Stimulated activated naive CD8-positive, alpha-beta T cell treated with anti-CD3 and anti-CD28 coated beads, Interleukin-15, Interleukin-2, amounts not matched to agents 100 U/mL and 50 U/mL, for 24 hours (primary cell): Measurements from ENCODE around the gene ZNF789.
"Not testable (repeated sequence)": the region's sequence is repeated elsewhere in the genome, so short reads cannot be mapped to it uniquely, and the experiment has no call there.

ENCODE experiments used
- ATAC-seq: fragments of 150-1000 bp; cut with Tn5 transposase; one replicate; pipeline ENCODE4 v1.10.0; 2021
- DNase-seq: peaks from one replicate; pipeline ENCODE4 v3.0.0; 2021

The ZNF789 gene

DNA sequence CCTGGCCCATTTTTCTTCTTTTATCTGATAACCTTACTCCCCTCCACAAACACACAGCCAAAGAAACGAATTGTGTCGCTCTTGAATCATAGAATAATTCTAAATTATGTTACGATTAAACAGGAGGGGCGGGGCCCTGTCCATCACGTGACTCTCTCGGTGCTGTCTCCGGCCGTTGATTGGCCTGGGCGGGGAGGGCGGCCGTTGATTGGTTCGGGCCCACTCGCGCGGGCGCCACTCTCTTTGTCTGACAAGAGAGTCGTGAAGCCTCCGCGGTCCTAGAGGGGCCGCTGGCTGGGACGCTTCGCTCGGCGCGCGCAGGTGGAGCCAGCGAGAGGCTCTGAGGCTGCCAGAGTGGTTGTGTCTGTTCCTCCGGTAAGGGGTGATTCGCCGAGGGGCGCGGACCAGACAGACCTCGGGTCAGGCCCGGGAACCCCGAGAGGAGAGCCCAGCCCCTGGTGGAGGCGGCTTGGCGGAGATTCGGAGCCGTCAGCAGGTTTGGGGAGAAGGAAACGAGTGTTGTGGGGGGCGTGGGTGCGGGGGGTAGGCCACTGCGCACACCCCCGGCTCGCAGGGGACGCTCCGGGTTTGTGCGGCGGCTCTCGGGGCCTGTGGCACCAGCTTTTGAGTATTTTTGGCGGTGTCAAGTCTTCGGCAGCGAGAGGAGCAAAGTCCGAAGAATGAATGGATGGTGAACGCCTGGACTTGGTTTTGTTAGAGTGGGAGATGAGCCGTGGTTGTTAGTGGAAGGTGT, at the start of gene ZNF789:
Gene ZNF789, plus strand, starts transcription at position 330 of the 754 bp plus-strand sequence. CDS start 3,567 bp downstream, outside the sequence.
- peak; percentile 97 for DNase-seq
- peak; percentile 99 for ATAC-seq

DNA sequence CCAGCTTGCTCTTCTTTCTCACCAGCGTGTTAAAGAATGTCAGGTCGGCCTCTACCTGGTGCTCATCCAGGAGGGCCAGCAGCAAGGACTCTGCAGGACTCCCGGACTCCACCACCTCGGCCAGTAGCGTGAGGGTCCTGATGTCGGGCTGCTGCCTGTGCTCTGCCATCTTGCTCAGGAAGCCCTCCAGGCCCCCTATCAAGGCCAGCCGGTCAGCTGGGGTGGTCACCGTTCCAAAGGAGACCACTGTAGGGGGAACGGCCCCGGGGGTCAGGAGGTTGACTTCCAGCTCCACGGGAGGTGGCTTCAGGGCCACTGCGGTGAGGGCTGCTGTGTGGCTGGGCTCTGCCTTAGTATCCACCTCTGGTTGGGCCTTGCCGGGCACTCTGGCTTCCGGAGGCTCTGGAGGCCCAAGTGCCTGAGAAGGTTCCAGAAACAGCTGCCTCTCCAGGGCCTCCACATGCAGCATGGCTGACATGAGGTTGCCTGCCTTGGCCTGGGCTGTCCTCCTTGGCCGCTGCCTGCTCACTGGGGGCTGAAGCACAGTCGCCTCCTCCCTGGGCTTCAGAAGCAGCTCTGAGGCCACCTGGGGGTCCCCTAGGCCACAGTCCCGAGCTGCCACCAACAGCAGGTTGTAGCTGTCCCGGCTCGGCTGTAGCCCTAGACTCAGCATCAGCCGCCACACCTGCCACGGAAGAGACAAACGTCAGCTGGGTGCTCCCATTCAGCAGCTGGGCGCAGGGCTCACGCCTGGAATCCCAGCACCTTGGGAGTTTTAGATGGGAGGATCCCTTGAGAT, 47.6 kb upstream of the ZNF789 start:
- ATAC-seq (peak; percentile 10), DNase-seq (no peak)

DNA sequence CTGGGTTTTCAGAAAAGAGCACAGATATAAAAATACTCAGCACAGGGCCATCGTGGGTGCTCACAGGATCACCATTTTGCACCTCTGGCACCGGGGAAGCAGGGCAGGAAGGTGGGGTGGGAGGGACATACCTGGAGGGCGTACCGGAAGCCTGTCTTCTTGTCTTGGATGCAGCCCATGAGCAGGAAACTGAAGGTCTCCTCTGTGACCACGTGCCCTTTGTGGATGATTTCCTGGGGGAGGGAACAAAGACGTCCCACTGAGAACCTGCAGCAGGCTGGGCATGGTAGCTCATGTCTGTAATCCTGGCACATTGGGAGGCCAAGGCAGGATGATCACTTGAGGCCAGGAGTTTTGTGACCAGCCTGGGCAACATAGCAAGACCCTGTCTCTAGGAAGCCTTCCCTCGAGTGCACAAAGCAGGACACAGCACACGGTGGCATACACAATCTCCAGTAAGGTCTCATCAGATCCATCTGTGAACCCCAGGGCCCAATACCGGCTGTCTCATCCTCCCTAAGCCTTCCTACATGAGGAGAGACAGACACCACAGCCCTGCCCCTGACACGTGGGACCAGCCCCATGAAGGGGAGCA, 43.6 kb upstream of the ZNF789 start:
- DNase-seq (no peak), ATAC-seq (no peak)

DNA sequence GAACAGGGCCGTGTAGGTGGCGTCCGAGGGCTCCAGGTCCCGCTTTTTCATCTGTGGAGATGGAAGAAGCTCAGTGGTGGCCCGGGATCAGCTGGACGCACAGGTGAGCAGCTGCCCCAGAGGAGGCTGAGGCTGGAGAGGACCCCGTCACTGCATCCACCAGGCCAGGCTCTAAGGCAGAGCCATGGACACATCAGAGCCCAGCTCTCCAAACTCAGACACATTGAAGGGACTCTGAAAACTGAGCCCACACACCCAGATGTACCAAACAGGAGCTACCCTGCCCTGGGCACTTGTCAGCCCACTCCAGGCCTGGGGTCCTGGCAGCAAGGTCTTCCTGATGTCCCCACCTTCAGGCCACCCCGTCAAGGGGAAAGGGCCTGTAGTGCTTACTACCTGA, 42.9 kb upstream of the ZNF789 start:
- no peak for DNase-seq
- no peak for ATAC-seq

DNA sequence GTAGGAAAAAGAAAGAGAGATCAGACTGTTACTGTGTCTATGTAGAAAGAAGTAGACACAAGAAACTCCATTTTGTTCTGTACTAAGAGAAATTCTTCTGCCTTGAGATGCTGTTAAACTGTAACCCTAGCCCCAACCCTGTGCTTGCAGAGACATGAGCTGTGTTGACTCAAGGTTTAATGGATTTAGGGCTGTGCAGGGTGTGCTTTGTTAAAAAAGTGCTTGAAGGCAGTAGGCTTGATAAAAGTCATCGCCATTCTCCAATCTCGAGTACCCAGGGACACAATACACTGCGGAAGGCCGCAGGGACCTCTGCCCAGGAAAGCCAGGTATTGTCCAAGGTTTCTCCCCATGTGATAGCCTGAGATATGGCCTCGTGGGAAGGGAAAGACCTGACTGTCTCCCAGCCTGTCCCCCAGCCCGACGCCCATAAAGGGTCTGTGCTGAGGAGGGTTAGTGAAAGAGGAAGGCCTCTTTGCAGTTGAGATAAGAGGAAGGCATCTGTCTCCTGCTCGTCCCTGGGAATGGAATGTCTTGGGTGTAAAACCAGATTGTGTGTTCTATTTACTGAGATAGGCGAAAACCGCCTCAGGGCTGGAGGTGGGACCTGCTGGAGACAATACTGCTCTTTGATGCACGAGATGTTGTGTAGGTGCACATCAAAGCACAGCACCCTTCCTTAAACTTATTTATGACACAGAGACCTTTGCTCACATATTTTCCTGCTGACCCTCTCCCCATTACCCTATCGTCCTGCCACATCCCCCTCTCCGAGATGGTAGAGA, 40.7 kb upstream of the ZNF789 start:
- not testable (repeated sequence) for ATAC-seq, DNase-seq

DNA sequence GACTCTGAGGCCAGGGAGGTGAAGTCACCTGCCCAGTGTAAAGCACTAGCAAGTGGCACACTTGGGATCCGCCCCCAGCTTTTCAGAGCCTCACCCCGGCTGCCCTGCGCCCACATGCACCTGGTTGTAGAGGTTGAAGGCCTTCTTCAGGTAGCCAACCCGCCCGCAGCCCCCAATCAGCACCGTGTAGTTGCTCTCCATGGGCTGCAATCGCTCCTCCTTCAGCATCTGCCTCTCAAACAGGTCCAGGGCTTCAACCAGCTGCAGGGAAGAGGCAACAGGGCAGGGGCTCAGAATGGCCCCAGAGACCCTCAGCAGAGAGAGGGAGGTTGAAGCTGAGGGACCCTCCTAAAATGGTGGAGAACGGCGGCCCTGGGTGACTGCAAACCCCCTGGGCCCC, 39.5 kb upstream of the ZNF789 start:
- DNase-seq: no peak

DNA sequence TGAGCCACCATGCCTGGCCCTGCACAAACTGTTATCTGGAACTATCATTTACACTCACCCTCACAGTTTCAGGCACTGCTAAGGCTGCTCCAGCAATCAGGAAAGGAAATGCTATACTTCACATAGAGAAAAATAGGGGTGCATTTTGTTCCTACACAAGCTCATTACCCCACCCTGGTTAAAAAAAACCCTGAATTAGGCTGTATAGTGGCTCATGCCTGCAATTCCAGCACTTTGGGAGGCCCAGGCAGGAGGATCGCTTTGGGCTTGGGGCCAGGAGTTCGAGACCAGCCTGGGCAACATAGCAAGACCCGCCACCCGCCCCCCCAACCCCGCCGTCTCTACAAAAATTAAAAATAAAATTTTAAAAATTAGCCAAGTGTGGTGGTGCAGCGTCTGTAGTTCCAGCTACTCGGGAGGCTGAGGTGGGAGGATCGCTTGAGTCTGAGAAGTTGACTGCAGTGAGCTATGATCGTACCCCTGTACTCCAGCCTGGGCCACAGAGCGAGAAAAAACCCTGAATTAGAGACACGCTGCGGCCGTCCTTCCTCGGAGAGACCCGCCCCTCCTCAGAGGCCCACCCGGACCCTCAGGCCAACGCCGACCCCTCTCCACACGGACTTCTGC, 34.6 kb upstream of the ZNF789 start:
- DNase-seq (no peak), ATAC-seq (peak; percentile 1)

More for the DNA sequence above, 39.5 kb upstream of the ZNF789 start:
- no peak for ATAC-seq

DNA sequence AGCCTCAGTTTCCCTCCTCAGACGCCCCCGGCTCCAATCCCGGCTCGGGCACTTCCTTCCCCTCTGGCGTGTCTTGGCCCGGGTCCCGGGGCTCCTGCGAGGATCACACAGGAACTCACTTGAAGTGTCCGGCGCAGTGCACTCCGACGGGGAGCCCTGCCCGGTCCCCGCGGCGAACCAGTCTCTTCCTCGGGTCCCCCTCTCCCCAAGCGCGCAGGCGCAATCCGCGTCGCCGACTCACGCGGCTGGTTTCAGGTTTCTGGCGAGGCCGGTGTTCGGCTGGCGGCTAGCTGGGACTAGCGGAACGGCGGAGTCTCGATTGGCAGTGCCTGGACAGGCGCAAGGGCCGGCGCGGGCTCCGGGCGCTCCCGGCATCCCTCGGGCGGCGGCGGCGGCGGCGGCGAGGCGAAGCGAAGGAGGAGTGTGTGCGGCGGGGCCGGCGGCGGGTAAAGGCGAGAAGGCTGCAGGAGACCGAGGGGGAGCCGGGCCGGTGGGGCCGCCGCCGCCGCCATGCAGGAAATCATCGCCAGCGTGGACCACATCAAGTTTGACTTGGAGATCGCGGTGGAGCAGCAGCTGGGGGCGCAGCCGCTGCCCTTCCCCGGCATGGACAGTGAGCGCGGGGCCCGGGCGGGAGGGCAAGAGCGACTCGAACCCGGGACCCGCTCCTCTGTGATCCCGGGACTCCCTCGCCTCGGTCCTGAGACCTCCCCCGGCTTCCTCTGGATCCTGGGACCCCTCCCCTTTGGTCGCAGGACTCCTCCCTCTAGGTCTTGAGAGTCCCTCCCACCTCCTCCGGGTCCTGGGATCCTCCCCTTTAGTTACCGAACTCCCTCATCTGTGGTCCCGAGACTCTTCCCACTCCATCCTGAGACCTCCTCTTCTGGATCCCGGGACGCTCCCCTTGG, 33.9 kb upstream of the ZNF789 start, which contains the start of the genes CPSF4 and PTCD1:
Gene CPSF4, plus strand, starts transcription at position 371 of the 908 bp plus-strand sequence. Its CDS starts 140 bp downstream, at position 511.
Gene PTCD1, minus strand, starts transcription at position 226 of the 908 bp plus-strand sequence. CDS start 3,556 bp downstream, outside the sequence.
- peak; percentile 96 for DNase-seq
- peak; percentile 95 for ATAC-seq

DNA sequence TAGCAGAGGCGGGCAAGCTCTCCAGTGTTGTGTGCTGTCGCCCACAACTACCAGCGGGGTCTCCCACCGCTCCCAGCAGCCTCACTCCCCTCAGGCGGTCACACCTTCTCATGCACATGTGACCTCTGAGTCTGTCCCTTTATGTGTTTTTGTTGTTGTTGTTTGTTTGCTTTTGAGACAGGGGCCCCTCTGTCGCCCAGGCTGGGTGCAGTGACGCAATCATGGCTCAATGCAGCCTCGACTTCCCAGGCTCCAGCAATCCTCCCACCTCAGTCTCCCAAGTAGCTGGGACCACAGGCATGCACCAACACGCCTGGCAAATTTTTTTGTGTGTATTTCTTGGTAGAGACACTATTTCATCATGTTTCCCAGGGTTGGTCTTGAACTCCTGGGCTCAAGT, 32.5 kb upstream of the ZNF789 start:
- DNase-seq: no peak
- no peak for ATAC-seq

DNA sequence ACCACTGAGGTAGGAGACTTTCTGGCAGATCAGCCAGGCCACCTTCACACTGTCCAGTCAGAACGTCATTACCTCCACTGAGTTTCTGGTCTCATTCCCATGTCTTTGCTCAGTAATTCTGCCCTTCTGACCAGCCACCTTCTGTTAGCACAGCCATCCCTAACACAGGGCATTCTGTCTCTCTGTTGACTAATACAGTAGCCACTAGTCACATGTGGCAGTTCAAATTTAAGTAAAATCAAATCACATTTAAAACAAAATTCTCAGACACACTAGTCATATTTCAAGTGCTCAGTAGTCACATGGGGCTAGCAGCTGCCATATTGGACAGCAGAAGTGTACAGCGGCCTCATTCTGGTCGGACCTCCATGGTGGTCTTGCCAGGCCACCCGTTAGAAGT, 26.6 kb upstream of the ZNF789 start:
- ATAC-seq (no peak), DNase-seq (no peak)

DNA sequence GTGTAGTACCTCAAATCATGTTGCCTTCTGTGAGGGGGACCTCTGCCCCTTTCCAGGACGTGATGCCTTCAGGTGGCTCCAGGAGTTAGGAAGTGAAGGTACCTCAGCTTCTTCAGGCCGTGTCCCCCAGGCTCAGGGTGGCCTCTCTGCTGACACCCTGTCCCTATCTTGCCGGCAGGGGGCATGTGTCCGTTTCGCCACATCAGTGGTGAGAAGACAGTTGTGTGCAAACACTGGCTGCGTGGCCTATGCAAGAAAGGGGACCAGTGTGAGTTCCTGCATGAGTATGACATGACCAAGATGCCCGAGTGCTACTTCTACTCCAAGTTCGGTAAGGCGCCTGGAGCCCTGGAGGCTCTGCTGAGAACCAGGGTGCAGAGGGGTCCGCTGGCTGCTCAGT, 24.7 kb upstream of the ZNF789 start:
- DNase-seq (no peak), ATAC-seq (no peak)

DNA sequence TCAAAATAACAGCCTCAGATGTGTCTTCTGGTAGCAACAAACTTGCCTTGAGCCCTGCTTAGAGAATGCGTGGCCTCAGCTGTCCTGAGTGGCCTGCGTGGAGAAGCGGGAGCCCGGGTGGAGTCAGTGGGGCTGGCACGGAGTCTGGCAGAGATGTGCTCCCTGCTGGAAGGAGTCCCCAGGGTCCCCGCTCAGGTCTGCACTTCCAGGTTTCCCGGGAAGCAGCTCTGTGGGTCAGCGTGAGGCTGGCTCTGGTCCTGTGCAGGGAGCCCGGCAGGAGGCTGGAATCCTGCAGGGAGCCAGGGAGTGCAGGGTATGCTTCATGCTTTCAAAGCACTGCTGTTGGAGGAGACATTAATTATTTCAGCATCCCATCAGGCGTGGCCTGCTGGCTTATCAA, 23.8 kb upstream of the ZNF789 start:
- ATAC-seq (no peak), DNase-seq (no peak)

DNA sequence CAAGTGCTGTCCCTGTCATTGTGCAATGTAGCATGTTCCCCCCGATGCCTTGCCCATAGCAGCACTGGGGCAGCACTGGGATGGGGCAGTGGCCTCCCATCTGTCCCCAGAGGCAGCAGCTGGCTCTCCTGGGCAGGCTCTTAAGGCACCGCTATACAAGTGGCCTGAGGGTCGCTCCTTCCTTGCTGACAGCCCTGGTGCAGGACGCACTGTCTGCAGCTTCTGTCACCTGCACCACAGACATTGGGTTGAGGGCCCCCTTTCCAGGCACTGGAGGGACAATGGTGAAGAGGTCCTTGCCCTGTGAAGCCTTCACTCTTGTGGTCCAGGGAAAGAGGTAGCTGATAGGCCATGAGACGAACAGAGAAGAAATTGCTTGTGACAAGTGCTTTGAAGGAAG, 23.4 kb upstream of the ZNF789 start:
- DNase-seq (no peak), ATAC-seq (no peak)

DNA sequence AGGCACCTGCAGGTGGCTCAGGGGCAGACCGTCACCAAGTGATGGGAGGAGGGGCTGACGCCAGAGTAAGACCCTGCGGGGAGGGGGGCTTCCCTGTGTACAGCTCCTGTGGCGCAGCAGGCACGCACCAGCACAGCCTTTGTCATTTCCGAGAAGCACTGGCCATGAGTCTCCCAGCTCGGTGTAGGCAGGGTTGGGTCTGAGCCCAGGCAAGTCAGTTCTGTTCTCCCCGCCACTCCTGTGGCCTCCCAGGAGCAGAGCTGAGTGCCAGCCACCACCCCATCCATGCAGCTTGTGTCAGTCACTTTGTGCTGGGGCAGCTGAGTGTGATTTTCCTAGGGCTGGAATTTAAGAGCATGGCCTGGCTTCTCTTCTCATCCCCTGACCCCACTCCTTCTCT, 20.8 kb upstream of the ZNF789 start:
- ATAC-seq: no peak

DNA sequence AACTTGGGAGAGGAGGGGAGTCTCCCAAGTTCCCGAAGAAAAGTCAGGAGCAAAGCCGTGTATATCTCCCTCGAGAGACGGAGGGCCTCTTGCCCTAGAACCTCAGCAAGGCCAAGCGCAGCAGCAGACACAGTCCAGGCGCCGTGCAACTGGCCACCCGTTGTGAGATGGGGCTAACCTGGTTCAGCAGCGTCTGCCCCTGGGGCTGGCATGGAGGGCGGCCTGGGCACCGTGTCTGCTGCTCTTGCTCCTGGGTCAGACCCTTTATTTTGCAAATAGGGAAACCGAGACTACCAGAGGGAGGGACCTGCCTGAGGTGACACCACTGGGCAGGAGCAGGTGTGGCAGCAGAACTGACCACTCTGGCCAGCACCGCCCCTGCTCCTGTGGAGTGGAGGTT, 20.1 kb upstream of the ZNF789 start:
- ATAC-seq: no peak

More for the DNA sequence above, 20.8 kb upstream of the ZNF789 start:
- no peak for DNase-seq

DNA sequence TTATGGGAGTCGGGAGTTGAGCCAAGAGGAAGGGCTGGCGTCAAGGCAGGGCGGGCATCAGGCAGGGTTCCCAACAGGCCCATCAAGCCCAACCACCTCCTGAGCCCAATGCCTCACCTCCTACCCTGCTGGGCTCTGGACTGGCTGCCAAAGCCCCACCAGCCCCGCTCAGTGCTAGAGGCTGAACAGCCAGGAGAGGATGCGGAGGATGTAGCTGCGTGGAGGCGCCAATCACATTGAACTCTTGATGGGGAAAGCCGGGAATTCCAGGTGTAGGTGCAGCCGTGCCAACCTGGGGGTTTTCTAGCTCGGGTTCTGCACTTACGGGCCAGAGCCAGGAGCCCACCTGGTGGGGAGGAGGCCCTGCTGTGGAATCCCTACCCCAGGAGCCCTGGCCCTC, 19.6 kb upstream of the ZNF789 start:
- no peak for DNase-seq
- no peak for ATAC-seq

More for the DNA sequence above, 20.1 kb upstream of the ZNF789 start:
- DNase-seq: no peak

DNA sequence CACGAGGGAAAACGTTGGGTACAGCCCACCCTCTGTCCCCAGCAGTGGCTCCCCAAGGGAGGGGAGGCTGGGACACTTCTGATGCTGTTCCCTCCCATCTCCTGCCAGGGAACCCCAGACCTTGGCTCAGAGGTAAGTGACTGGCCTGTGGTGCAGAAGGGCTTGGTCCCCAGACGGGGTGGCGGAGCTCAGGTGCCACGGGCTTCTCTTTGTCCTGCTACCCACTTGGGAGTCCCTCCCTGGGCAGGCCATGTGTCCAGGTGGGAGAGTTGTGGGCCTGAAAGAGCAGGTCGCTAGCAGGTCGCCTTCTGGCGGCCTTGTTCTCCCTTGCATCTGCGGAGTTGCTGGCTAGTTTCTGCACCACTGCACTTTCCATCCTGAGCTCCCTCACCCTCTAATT, 16.8 kb upstream of the ZNF789 start:
- no peak for ATAC-seq

DNA sequence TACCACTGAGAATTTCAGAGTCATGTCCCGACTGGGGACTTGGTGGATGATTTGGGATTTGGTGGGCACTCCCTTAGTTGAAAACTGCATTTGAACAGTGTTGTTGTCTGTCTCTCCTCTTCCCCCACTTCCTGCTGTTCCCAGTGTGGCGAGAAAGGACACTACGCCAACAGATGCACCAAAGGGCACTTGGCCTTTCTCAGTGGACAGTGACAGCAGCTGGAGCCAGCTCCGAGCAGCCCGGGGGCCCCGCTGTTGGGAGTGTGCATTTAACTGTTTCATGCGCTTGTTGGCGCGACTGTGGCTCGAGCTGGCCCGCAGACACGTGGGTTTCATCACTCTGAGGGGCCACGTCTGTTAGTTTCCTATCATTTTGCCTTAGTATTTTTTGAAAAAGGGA, 16.4 kb upstream of the ZNF789 start:
- DNase-seq (no peak), ATAC-seq (no peak)

More for the DNA sequence above, 16.8 kb upstream of the ZNF789 start:
- no peak for DNase-seq

DNA sequence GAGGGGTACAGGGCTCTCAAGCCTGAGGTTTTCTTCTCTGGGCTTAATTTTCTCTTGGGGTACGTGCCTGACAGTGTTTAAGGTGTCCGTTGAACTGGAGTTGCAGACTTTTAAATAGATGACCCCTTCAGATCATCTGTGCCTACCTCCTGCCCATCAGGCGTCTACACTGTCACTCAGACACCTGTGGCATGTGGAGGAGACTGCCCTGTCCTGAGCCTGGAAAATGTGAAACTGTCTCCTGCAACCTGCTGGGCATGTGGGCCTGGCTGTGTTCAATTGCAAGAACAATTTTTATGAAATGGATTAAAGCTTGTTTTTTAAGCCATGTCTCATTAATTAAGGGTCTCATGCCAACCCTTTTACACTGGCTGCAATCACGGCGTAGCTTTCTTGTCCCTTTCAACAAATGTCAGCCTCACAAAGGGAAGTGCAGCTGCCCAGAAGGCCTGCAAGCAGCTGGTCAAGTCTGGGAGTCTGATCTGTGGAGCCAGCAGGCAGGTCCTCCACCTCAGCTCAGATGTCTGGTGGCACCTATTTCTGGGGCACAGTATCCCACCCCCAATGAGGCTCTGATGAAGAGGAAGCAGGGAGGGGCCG, 15.5 kb upstream of the ZNF789 start:
- no peak for DNase-seq
- no peak for ATAC-seq
